Activated T-cell treated with anti-CD3 and anti-CD28 coated beads for 48 hours (primary cell): ENCODE results near the gene STX17.

Source experiments
- DNase-seq: peaks from one replicate; pipeline ENCODE4 v3.0.0-alpha.2; 2020; ENCODE audit warnings: low read depth

The STX17 gene

GRCh38 chr9:99907208-99907532 lies 716 bp downstream of the STX17 start:
- DNase-seq: no peak

GRCh38 chr9:99911600-99911999 lies 5.1 kb downstream of the STX17 start:
- no peak for DNase-seq

GRCh38 chr9:99916650-99917049 lies 10.2 kb downstream of the STX17 start:
- DNase-seq: no peak

GRCh38 chr9:99918134-99918533 lies 11.7 kb downstream of the STX17 start:
- no peak for DNase-seq

- no peak for DNase-seq
Observed at GRCh38 chr9:99919930-99920329, 13.5 kb downstream of the STX17 start.

- DNase-seq: no peak
Observed at GRCh38 chr9:99921875-99922710, 15.6 kb downstream of the STX17 start.

- DNase-seq: no peak
Observed at GRCh38 chr9:99922711-99923030, 16.2 kb downstream of the STX17 start.

- DNase-seq: no peak
Observed at GRCh38 chr9:99925541-99925940, 19.1 kb downstream of the STX17 start.

- no peak for DNase-seq
Observed at GRCh38 chr9:99929652-99930051, 23.2 kb downstream of the STX17 start.

GRCh38 chr9:99931155-99931840 lies 24.8 kb downstream of the STX17 start:
- DNase-seq: no peak

- no peak for DNase-seq
Observed at GRCh38 chr9:99936947-99937587, 30.6 kb downstream of the STX17 start.

- no peak for DNase-seq
Observed at GRCh38 chr9:99947395-99947794, 40.9 kb downstream of the STX17 start.

GRCh38 chr9:99948482-99948881 lies 42.0 kb downstream of the STX17 start:
- no peak for DNase-seq

- no peak for DNase-seq
Observed at GRCh38 chr9:99948896-99949295, 42.4 kb downstream of the STX17 start.

GRCh38 chr9:99953861-99954507 lies 47.5 kb downstream of the STX17 start:
- DNase-seq: no peak

- no peak for DNase-seq
Observed at GRCh38 chr9:99954819-99955218, 48.4 kb downstream of the STX17 start.

- DNase-seq: no peak
Observed at GRCh38 chr9:99955606-99956005, 49.2 kb downstream of the STX17 start.

GRCh38 chr9:99962680-99963261 lies 56.3 kb downstream of the STX17 start:
- no peak for DNase-seq

GRCh38 chr9:99964336-99964735 lies 57.9 kb downstream of the STX17 start:
- no peak for DNase-seq

- DNase-seq: no peak
Observed at GRCh38 chr9:99966001-99966400, 59.5 kb downstream of the STX17 start.

- DNase-seq: no peak
Observed at GRCh38 chr9:99966716-99967115, 60.3 kb downstream of the STX17 start.

GRCh38 chr9:99967457-99967856 lies 61.0 kb downstream of the STX17 start:
- no peak for DNase-seq

GRCh38 chr9:99970481-99970880 lies 64.0 kb downstream of the STX17 start:
- DNase-seq: no peak
